Endodermal cell (in vitro differentiated cells): ENCODE measurements around the gene GSC2. TPM values are rescaled to one million over a fixed set of nuclear protein-coding genes. Genes with fewer than 3 reads are reported as not detected.

Experiments
- DNase-seq: peaks from one replicate; pipeline ENCODE4 v3.0.0-alpha.2; 2017
- H3K27ac ChIP-seq: 2 replicates; pipeline ENCODE4 v1.5.1; 2013; ENCODE audit warnings: mild to moderate bottlenecking, low read depth, low read length, moderate library complexity
- H3K27me3 ChIP-seq: 2 replicates; pipeline ENCODE4 v1.6.1; 2013; ENCODE audit warnings: mild to moderate bottlenecking, low read length, moderate library complexity; ENCODE audit not compliant: insufficient read depth, control insufficient read depth, poor library complexity, severe bottlenecking
- H3K36me3 ChIP-seq: 2 replicates; pipeline ENCODE4 v1.7.0; 2013; ENCODE audit warnings: mild to moderate bottlenecking, low read length, moderate library complexity; ENCODE audit not compliant: control insufficient read depth, insufficient read depth
- H3K4me1 ChIP-seq: one replicate; pipeline ENCODE4 v1.7.0; 2013; ENCODE audit warnings: low read length; ENCODE audit not compliant: control insufficient read depth, insufficient read depth
- H3K4me3 ChIP-seq: 2 replicates; pipeline ENCODE4 v1.5.1; 2013; ENCODE audit warnings: mild to moderate bottlenecking, low read length, moderate library complexity
- H3K9ac ChIP-seq: 2 replicates; pipeline ENCODE4 v1.6.1; 2013; ENCODE audit warnings: mild to moderate bottlenecking, low read length, moderate library complexity; ENCODE audit not compliant: poor library complexity, severe bottlenecking; ENCODE audit errors: extremely low read depth
- H3K9me3 ChIP-seq: 2 replicates; pipeline ENCODE4 v1.6.1; 2013; ENCODE audit warnings: mild to moderate bottlenecking, low read length, moderate library complexity; ENCODE audit not compliant: control insufficient read depth
- H3K27ac Mint-ChIP-seq: 2 replicates; pipeline ENCODE4 v1.8.0; 2020; ENCODE audit warnings: mixed read lengths
- H3K27me3 Mint-ChIP-seq: 2 replicates; pipeline ENCODE4 v1.8.0; 2021; ENCODE audit warnings: mild to moderate bottlenecking, mixed read lengths; ENCODE audit not compliant: insufficient read depth
- H3K36me3 Mint-ChIP-seq: 2 replicates; pipeline ENCODE4 v1.8.0; 2020; ENCODE audit warnings: low read depth, mixed read lengths
- H3K4me1 Mint-ChIP-seq: 2 replicates; pipeline ENCODE4 v1.8.0; 2020; ENCODE audit warnings: mixed read lengths
- H3K4me3 Mint-ChIP-seq: 2 replicates; pipeline ENCODE4 v1.8.0; 2020; ENCODE audit warnings: mild to moderate bottlenecking, moderate library complexity, mixed read lengths
- H3K9me3 Mint-ChIP-seq: 2 replicates; pipeline ENCODE4 v1.8.0; 2020; ENCODE audit warnings: mild to moderate bottlenecking, mixed read lengths
- WGBS, 2 experiments: methylation state at CpG; one replicate each; pipeline versions ENCODE4 v1.1.5 to v1.1.7; 2013; ENCODE audit warnings: missing lambda C conversion rate in 2 of 2, mixed read lengths in 1 of 2; ENCODE audit not compliant: insufficient coverage in 1 of 2, insufficient read length in 1 of 2; 5-methylcytosine and 5-hydroxymethylcytosine counted together
- total RNA-seq, 2 donors: library from RNA; stranded (reverse); fragmentation: NEBNext Ultra II Directional in 1 of 2; extraction: Animal tissue kit (Norgen Biotek cat#: 25700) in 1 of 2; gene quantifications; 2 replicates in 1 of 2; 3 replicates in 1 of 2; pipeline ENCODE4 v1.2.1, GENCODE V29; 2021
- TF ChIP-seq, protein P1 (sequence below): fragments of 200-600 bp; sonication (generic); conservative IDR thresholded peaks from 2 replicates; pipeline ENCODE4 v1.5.0; 2021; ENCODE audit warnings: antibody characterized with exemption, mild to moderate bottlenecking

The GSC2 gene
- total RNA-seq, 2 donors from 2014 or later: not detected

DNA sequence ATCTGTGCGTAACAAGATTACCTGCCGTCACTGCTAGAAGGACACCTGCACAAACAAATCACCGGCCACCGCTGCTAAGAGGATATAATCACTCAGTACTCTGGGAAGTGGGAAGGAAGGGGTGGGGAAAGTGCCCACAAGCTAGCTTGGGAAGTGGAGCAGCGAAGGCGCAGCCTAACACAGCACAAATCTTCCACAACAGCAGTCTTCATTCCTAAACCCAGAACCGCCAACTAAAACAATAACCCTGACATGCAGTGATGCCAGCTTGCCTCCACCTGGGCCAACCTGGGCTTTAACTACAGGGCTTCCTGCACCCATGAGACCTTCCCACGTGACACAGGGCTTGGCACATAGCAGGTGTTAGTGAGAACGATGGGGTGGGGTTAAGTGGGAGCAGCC is 33.0 kb downstream of the GSC2 start:
- Histone ChIP-seq H3K4me3 (peak overlapping the region; percentile 47), H3K9ac (peak overlapping the region; percentile 6), H3K9me3 (no peaks in the 10 kb centered on the region), H3K4me1 (peaks cover 12% of the 10 kb centered on the region), H3K27me3 (no peaks in the 10 kb centered on the region), H3K27ac (no peak overlapping the region), H3K36me3 (peaks cover 8% of the 10 kb centered on the region)
- Mint-ChIP-seq H3K27me3 (no peaks in the 10 kb centered on the region), H3K4me3 (no peak overlapping the region), H3K36me3 (peaks cover 4% of the 10 kb centered on the region), H3K4me1 (peaks cover 37% of the 10 kb centered on the region), H3K9me3 (no peaks in the 10 kb centered on the region), H3K27ac (peak overlapping the region; percentile 52)
- WGBS, 2 experiments: 81 to 100% methylated on average over 2 to 9 of the region's 9 CpGs
- TF ChIP-seq, protein P1, sequence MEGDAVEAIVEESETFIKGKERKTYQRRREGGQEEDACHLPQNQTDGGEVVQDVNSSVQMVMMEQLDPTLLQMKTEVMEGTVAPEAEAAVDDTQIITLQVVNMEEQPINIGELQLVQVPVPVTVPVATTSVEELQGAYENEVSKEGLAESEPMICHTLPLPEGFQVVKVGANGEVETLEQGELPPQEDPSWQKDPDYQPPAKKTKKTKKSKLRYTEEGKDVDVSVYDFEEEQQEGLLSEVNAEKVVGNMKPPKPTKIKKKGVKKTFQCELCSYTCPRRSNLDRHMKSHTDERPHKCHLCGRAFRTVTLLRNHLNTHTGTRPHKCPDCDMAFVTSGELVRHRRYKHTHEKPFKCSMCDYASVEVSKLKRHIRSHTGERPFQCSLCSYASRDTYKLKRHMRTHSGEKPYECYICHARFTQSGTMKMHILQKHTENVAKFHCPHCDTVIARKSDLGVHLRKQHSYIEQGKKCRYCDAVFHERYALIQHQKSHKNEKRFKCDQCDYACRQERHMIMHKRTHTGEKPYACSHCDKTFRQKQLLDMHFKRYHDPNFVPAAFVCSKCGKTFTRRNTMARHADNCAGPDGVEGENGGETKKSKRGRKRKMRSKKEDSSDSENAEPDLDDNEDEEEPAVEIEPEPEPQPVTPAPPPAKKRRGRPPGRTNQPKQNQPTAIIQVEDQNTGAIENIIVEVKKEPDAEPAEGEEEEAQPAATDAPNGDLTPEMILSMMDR: no peak
- DNase-seq: no peak

DNA sequence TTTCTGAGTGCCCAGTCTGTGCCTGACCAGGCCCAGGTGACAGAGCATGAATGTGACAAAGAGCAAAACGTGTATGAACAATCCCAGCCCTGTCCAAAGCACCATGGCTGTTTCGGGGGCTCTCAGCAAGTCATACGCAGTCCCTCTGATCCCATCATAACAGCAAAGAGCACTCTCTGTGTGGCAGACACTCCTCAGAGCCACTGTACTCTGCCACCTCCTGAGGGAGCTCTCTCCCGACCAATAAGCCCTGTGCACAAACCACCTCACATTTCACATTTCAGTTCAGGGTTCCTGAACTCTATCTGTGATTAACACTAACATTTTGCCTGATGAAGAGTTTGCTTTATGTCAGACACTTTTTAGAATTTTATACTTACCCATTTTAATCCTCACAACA is 34.5 kb downstream of the GSC2 start:
- Histone ChIP-seq H3K36me3 (peaks cover 8% of the 10 kb centered on the region), H3K27ac (no peak overlapping the region), H3K4me3 (no peak overlapping the region), H3K4me1 (peaks cover 12% of the 10 kb centered on the region), H3K27me3 (no peaks in the 10 kb centered on the region), H3K9me3 (no peaks in the 10 kb centered on the region), H3K9ac (no peak overlapping the region)
- TF ChIP-seq, protein P1: peak; percentile 29
- Mint-ChIP-seq H3K9me3 (no peaks in the 10 kb centered on the region), H3K4me3 (no peak overlapping the region), H3K4me1 (peaks cover 37% of the 10 kb centered on the region), H3K36me3 (peaks cover 4% of the 10 kb centered on the region), H3K27me3 (no peaks in the 10 kb centered on the region), H3K27ac (peak overlapping the region; percentile 32)
- DNase-seq: no peak
- 69 to 71% methylated on average over 4 of the region's 4 CpGs for WGBS, 2 experiments

DNA sequence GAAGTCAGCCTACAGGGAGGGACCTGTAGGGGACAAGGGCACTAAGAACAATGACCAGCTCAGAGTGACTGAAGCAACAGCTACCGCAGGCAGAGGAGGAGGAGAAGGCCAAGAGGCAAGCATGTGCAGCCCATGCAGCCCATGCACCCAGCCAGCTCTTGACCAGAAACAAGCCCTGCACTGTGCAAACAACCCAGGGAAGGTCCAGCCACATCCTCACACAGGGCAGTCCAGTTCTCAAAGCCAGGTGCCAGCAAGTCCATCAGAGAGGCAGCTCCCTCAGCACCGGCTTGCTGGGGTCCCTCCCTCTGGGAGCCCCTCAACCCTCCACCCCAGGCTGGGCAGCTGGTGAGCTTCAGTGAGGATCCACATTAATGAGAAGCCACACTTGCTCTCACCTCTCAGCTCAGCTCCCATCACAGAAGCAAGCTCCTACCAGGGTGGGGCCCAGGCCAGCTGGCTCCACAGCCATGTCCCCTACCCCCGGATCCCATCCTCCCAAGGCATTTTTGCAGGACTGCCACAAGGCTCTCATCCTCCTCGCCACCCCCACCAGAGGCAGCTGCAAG is 35.0 kb downstream of the GSC2 start:
- peak overlapping the region; percentile 32 for H3K27ac Mint-ChIP-seq

More for the DNA sequence above, 35.0 kb downstream of the GSC2 start:
- no peaks in the 10 kb centered on the region for H3K27me3 Mint-ChIP-seq
- H3K4me1 ChIP-seq: peaks cover 8% of the 10 kb centered on the region
- TF ChIP-seq, protein P1: no peak
- H3K4me1 Mint-ChIP-seq: peaks cover 34% of the 10 kb centered on the region
- peaks cover 4% of the 10 kb centered on the region for H3K36me3 Mint-ChIP-seq
- H3K27me3 ChIP-seq: no peaks in the 10 kb centered on the region
- no peak for DNase-seq
- no peak overlapping the region for H3K4me3 ChIP-seq
- H3K36me3 ChIP-seq: peaks cover 8% of the 10 kb centered on the region
- H3K27ac ChIP-seq: no peak overlapping the region
- H3K9ac ChIP-seq: no peak overlapping the region
- H3K4me3 Mint-ChIP-seq: no peak overlapping the region
- no peaks in the 10 kb centered on the region for H3K9me3 ChIP-seq
- WGBS, 2 experiments: 38 to 88% methylated on average over 1 to 4 of the region's 4 CpGs
- no peaks in the 10 kb centered on the region for H3K9me3 Mint-ChIP-seq
